ENCODE measurements around the gene SDK2.

Gene SDK2

GRCh38 chr17:73429440-73430164 is 214.6 kb downstream of the SDK2 start:
- peak; percentile 72 to 88 for DNase-seq (ENCODE audit: low read depth in 1 of 2, low spot score in 1 of 2)

GRCh38 chr17:73427198-73427597 is 217.0 kb downstream of the SDK2 start:
- DNase-seq (ENCODE audit: low read depth in 1 of 2, low spot score in 1 of 2), result no peak

DNA sequence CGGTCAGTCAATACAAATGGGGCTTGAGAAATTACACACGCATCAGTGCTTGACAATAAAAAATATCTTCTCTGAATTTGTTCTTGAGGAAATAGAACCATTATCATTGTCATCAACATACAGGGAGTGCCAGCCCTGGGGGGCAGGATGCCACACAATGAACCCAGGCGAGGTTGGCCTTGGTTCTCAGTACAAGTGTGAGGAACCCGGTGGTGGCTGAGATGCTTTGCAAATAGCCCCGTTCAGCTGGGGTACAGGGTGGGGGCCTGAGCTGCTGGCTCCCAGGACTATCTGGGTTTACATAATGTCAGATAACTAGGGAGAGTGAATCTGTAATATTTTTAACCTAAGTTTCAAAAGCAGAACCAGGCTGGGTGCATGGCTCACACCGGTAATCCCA is 219.7 kb downstream of the SDK2 start:
- DNase-seq (ENCODE audit: low read depth in 1 of 2, low spot score in 1 of 2), result no peak

- no peak for DNase-seq (ENCODE audit: low read depth in 1 of 2, low spot score in 1 of 2)
Measured at GRCh38 chr17:73423806-73424205, 220.4 kb downstream of the SDK2 start.

GRCh38 chr17:73423159-73423715 is 221.0 kb downstream of the SDK2 start:
- DNase-seq (ENCODE audit: low read depth in 1 of 2, low spot score in 1 of 2), result no peak

DNA sequence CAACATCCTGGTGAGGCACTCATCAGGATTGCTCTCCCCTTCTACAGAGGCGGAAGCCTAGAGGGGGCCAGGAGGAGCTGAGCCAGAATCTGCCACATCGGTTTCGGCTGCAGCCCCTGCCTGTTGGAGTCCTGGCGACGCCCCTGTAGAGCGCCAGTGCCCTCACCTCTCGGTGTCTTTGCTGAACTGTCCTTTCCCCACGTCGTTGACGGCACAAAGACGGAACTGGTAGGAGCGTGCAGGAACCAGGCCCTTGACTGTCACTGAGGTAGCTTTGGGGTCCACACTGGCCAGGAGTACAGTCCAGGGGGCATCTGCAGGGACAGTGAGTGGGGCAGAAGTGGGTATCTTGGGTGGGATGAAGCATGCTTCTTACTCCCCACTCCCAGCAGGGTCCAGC is 222.1 kb downstream of the SDK2 start:
- no peak for DNase-seq (ENCODE audit: low read depth in 1 of 2, low spot score in 1 of 2)

DNA sequence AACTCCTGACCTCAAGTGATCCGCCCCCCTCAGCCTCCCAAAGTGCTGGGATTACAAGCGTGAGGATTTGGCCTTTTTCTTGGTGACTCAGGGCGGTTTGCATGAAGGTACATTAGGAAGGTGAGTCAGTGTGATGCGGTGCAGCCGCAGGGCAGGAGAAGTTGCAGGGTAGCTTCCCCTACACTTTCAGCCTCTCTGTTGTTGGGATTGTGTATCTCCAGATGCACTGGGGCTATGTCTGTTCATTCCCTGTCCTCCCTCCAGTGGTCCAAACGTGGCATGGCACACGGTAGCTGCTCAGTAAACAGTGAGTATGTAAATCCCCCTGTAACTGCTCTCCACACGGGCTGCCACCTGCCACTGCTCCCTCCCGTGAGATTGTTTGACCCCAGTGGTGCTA is 223.3 kb downstream of the SDK2 start:
- no peak for DNase-seq (ENCODE audit: low read depth in 1 of 2, low spot score in 1 of 2)

DNA sequence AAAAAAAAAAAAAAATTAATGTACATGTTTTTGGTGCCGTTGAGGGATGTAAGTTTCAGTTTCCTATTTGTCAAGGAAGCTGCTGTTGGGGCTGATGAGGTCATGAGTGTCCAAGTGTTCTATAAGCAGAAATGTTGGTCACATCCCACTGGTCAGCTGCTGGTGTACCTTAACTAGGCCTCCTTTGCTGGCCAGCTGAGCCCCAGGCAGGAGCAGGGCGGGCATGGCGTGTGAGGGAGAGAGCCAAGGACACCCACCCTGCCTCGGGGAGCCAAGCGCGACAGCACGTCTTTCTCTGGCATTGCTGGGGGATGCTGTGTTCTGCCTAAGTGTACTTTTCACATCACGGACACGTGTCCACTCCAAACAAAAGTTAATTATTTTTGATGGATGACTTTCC is 224.4 kb downstream of the SDK2 start:
- DNase-seq (ENCODE audit: low read depth in 1 of 2, low spot score in 1 of 2), result no peak

GRCh38 chr17:73419051-73419450 is 225.2 kb downstream of the SDK2 start:
- no peak for DNase-seq (ENCODE audit: low read depth in 1 of 2, low spot score in 1 of 2)

- DNase-seq (ENCODE audit: low read depth in 1 of 2, low spot score in 1 of 2), result no peak
Measured at GRCh38 chr17:73415782-73416181, 228.5 kb downstream of the SDK2 start.

DNA sequence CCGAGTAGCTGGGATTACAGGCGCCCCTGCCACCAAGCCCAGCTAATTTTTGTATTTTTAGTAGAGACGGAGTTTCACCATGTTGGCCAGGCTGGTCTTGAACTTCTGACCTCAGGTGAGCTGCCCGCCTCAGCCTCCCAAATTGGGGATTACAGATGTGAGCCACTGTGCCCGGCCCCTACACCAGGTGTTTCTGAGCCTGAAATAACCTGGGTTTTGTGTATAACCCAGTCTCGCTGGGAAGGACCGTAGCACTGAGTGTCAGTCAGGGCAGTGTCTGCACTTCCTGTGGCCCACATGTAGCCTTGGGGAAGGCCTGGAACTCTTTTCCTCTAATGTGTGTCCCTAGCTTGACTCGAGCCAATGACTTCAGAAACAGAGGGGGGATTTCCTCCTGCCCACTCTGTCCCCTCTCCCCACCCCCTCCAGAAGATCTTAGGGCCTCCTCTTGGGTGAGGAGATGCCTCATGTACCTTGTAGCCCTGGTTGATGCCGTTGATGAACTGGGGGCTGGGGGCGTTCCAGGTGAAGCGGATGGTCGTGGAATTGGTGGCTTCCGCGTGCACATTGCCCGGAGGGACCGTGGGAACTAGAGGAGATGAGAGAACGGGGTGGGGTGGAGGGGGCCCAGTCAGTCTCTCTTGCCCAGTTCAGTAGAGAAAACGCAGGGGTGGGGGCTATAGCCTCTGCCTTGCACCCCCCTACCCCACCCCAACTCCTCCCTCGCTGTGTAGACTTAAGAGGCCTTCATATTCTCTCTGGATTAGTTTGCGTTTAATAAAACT is 229.9 kb downstream of the SDK2 start:
- DNase-seq (ENCODE audit: low read depth in 1 of 2, low spot score in 1 of 2), result no peak

DNA sequence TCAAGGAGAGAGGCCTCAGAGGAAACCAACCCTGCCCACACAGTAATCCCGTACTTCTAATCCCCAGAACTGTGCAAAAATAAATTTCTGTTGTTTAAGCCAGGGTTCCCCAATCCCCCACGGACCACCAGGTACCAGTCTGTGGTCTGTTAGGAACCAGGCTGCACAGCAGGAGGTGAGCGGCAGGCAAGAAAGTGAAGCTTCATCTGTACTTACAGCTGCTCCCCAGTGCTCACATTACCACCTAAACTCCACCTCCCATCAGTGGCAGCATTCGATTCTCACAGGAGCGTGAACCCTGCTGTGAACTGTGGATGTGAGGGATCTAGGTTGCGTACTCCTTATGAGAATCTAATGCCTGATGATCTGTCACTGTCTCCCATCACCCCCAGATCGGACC is 231.3 kb downstream of the SDK2 start:
- DNase-seq (ENCODE audit: low read depth in 1 of 2, low spot score in 1 of 2), result no peak

- DNase-seq (ENCODE audit: low read depth in 1 of 2, low spot score in 1 of 2), result no peak
Measured at GRCh38 chr17:73411313-73411747, 232.9 kb downstream of the SDK2 start.

GRCh38 chr17:73410586-73411312 is 233.5 kb downstream of the SDK2 start:
- no peak for DNase-seq (ENCODE audit: low read depth in 1 of 2, low spot score in 1 of 2)

DNA sequence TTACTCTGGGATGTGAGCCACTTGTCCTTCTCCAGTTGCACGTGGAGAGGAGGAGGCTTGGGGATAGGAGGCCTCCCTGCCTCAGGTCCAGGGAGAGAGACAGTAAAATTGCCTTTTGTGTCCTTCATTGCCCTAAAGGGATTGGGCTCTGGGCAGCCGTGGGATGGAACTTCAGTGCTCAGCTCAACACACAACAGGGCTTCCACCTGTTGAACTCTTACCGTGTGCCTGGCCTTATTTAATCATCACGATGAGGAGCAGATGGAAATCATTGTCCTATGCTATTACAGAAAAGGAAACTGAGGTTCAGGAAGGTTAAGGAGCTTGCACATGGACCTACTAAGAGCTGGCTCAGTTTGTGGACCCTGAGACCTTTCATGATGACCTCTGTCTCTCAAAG is 240.0 kb downstream of the SDK2 start:
- DNase-seq (ENCODE audit: low read depth in 1 of 2, low spot score in 1 of 2), result no peak

DNA sequence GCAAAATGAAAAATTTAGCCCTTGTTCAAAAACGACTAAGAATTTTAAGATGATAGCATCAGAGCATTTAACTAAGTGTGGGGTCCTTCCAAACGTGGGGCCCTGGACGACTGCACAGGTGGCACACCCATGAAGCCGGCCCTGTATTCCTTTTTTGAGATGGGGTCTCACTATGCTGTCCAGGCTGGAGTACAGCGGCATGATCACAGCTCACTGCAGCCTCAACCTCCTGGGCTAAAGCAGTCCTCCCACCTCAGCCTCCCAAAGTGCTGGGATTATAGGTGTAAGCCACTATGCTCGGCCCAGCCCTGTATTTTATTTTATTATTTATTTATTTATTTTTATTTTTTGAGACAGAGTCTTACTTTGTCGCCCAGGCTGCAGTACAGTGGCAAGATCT is 241.8 kb downstream of the SDK2 start:
- DNase-seq (ENCODE audit: low read depth in 1 of 2, low spot score in 1 of 2), result no peak

DNA sequence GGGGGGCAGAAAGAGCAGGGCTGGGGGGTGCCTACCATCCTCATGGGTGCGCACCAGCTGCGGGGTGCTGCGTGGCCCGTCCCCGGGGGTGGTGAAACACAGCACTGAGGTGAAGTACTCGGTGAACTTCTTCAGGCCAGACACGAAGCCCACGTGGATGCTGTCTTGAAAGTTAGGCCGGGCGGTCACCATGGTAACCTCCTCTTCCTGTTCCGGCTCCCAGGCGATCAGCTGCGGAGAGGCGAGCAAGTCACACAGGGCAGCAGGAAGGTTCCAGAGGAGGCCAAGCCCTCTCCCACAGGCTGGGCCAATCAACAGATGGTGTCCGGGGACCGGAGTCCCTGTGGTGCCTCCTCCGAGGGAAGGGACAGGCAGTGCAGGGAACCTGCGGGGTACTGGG is 242.3 kb downstream of the SDK2 start:
- no peak for DNase-seq (ENCODE audit: low read depth in 1 of 2, low spot score in 1 of 2)

GRCh38 chr17:73400915-73401545 is 243.2 kb downstream of the SDK2 start:
- no peak for DNase-seq (ENCODE audit: low read depth in 1 of 2, low spot score in 1 of 2)

GRCh38 chr17:73399056-73399455 is 245.2 kb downstream of the SDK2 start:
- DNase-seq (ENCODE audit: low read depth in 1 of 2, low spot score in 1 of 2), result no peak

GRCh38 chr17:73397856-73398540 is 246.2 kb downstream of the SDK2 start:
- DNase-seq (ENCODE audit: low read depth in 1 of 2, low spot score in 1 of 2), result no peak

Measured in activated T-helper 1 cell treated with anti-CD3 and anti-CD28 coated beads, Interleukin-2, amount 50 U/mL, for 16 hours (primary cell).